ENCODE data around the gene CALR3. TPM values are rescaled to one million over a fixed set of nuclear protein-coding genes. Genes with fewer than 3 reads are reported as not detected.
"Not testable (repeated sequence)": the region's sequence is repeated elsewhere in the genome, so short reads cannot be mapped to it uniquely, and the experiment has no call there.

Gene CALR3
- total RNA-seq, 2 experiments from 2014 or later = not detected

DNA sequence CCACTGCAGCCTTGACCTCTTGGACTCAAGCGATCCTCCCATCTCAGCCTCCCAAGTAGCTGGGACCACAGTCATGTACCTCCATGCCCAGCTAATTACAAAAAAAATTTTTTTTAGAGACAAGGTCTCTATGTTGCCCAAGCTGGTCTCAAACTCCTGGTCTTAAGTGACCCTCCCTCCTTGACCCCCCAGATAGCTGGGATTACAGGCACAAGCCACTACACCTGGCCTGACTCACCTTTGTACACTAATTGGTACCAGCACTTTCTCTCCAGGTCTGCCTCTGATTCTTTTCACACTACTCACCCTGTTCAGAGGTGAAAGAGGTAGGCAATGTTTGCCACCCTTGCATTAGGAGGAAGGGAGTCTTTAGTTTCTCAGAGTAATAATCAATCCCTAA is 18.7 kb downstream of the CALR3 start:
- H3K4me3 Mint-ChIP-seq = no peak overlapping the region
- ATAC-seq = no peak
- TF ChIP-seq, protein P1, sequence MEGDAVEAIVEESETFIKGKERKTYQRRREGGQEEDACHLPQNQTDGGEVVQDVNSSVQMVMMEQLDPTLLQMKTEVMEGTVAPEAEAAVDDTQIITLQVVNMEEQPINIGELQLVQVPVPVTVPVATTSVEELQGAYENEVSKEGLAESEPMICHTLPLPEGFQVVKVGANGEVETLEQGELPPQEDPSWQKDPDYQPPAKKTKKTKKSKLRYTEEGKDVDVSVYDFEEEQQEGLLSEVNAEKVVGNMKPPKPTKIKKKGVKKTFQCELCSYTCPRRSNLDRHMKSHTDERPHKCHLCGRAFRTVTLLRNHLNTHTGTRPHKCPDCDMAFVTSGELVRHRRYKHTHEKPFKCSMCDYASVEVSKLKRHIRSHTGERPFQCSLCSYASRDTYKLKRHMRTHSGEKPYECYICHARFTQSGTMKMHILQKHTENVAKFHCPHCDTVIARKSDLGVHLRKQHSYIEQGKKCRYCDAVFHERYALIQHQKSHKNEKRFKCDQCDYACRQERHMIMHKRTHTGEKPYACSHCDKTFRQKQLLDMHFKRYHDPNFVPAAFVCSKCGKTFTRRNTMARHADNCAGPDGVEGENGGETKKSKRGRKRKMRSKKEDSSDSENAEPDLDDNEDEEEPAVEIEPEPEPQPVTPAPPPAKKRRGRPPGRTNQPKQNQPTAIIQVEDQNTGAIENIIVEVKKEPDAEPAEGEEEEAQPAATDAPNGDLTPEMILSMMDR (IDR thresholded peaks at IDR 0.05) = no peak
- peaks cover 2% of the 10 kb centered on the region for H3K27me3 Mint-ChIP-seq
- no peaks in the 10 kb centered on the region for H3K36me3 Mint-ChIP-seq (ENCODE audit: low read depth)
- POLR2A ChIA-PET = interaction anchor here (1.2 kb wide), 1 partner anchor 14 kb away, joined by 3 read pairs; no protein-coding TSS in a partner anchor
- H3K9me3 Mint-ChIP-seq = peaks cover 1% of the 10 kb centered on the region
- intact Hi-C loops (cut with micrococcal nuclease) = no loop called here
- H3K4me1 Mint-ChIP-seq (ENCODE audit: low read depth) = no peaks in the 10 kb centered on the region
- no peak overlapping the region for H3K27ac Mint-ChIP-seq
- DNase-seq = no peak
- CTCF ChIA-PET = interaction anchor here (1.0 kb wide), 1 partner anchor 95 kb away, joined by 3 read pairs; no protein-coding TSS in a partner anchor

DNA sequence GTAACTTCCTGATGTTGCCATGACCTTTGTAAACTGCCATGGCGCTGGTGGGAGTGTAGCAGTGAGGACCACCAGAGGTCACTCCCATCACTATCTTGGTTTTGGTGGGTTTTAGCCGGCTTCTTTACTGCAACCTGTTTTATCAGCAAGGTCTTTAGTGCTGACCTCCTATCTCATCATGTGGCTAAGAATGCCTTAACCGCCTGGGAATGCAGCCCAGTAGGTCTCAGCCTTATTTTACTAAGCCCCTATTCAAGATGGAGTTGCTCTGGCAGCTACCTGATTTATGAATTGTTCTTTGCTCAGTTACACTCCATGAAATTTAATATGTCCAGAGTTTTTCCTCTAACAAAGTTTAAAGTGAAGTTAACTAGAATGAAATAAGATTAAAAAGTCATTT is 19.6 kb downstream of the CALR3 start:
- H3K9me3 Mint-ChIP-seq = peaks cover 1% of the 10 kb centered on the region
- DNase-seq = no peak
- intact Hi-C loops (cut with micrococcal nuclease) = no loop called here
- no peaks in the 10 kb centered on the region for H3K36me3 Mint-ChIP-seq (ENCODE audit: low read depth)
- CTCF ChIA-PET = interaction anchor here (1.0 kb wide), 1 partner anchor 94 kb away, joined by 3 read pairs; no protein-coding TSS in a partner anchor
- TF ChIP-seq, protein P1 (IDR thresholded peaks at IDR 0.05) = no peak
- ATAC-seq = no peak
- POLR2A ChIA-PET = interaction anchor here (1.2 kb wide), 1 partner anchor 13 kb away, joined by 3 read pairs; no protein-coding TSS in a partner anchor
- peaks cover 2% of the 10 kb centered on the region for H3K27me3 Mint-ChIP-seq
- no peaks in the 10 kb centered on the region for H3K4me1 Mint-ChIP-seq (ENCODE audit: low read depth)
- H3K27ac Mint-ChIP-seq = no peak overlapping the region
- no peak overlapping the region for H3K4me3 Mint-ChIP-seq

DNA sequence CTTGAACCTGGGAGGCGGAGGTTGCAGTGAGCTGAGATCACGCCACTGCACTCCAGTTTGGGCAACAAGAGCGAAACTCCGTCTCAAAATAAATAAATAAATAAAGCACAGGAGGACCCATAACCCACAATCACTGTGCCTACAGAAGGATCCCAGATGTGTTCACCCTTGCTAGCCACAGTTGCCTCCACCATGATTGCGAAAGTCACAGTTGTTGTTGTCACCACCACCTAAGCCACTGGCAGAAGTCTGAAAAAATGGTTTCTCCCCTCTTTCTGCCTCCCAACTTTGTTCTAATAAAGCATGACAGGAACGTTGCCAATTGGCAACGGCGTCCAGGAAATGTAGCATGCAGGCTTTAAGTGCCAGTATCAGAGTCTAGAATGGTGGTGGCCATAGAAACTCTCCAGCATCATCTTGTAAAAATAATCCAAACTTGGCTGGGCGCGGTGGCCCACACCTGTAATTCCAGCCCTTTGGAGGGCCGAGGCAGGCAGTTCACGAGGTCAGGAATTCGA is 22.0 kb downstream of the CALR3 start:
- Mint-ChIP-seq H3K4me1 (ENCODE audit: low read depth) (peaks cover 14% of the 10 kb centered on the region), H3K27me3 (peaks cover 2% of the 10 kb centered on the region), H3K27ac (no peak overlapping the region)

DNA sequence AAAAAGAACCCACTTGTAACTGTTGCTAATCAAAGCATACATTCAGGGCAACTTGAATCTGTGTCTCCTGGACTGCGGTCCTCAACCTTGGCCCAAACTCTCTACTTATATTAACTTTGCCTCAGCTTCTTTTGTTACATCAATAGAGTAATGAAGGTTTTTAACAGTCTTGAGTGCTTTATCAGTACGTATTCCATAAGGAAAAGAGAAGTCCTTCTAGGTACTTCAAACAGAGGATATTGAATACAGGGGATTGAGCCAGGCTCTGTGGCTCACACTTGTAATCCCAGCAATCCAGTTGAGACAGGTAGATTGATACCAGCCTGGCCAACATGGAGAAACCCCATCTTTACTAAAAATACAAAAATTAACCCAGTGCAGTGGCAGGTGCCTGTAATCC is 23.0 kb downstream of the CALR3 start:
- H3K4me3 Mint-ChIP-seq = peak overlapping the region; percentile 83
- H3K36me3 Mint-ChIP-seq (ENCODE audit: low read depth) = no peaks in the 10 kb centered on the region
- H3K27ac Mint-ChIP-seq = no peak overlapping the region
- TF ChIP-seq, protein P1 (IDR thresholded peaks at IDR 0.05) = no peak
- POLR2A ChIA-PET = interaction anchor here (0.6 kb wide), 1 partner anchor 13 kb away, joined by 3 read pairs; no protein-coding TSS in a partner anchor
- intact Hi-C loops (cut with micrococcal nuclease) = no loop called here
- peaks cover 21% of the 10 kb centered on the region for H3K4me1 Mint-ChIP-seq (ENCODE audit: low read depth)
- peaks cover 2% of the 10 kb centered on the region for H3K27me3 Mint-ChIP-seq
- ATAC-seq (no peak), DNase-seq (no peak)
- peaks cover 1% of the 10 kb centered on the region for H3K9me3 Mint-ChIP-seq
- CTCF ChIA-PET = no interaction called here

More for the DNA sequence above, 22.0 kb downstream of the CALR3 start:
- ChIA-PET POLR2A (no interaction called here), CTCF (no interaction called here)
- ATAC-seq (no peak), DNase-seq (no peak)
- H3K4me3 Mint-ChIP-seq = no peak overlapping the region
- no peaks in the 10 kb centered on the region for H3K36me3 Mint-ChIP-seq (ENCODE audit: low read depth)
- TF ChIP-seq, protein P1 (IDR thresholded peaks at IDR 0.05) = no peak
- H3K9me3 Mint-ChIP-seq = peaks cover 1% of the 10 kb centered on the region
- intact Hi-C loops (cut with micrococcal nuclease) = no loop called here

DNA sequence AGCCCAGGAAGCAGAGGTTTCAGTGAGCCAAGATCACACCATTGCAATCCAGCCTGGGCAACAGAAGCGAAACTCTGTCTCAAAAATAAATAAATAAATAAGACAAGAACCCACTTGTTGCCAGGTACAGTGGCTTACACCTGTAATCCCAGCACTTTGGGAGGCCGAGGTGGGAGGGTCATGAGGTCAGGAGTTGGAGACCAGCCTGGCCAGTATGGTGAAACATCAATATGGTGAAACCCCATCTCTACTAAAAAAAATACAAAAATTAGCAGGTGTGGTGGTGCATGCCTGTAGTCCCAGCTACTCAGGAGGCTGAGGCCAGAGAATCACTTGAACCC is 23.4 kb downstream of the CALR3 start:
- H3K9me3 Mint-ChIP-seq; intact Hi-C loops (cut with micrococcal nuclease); H3K36me3 Mint-ChIP-seq (ENCODE audit: low read depth); DNase-seq; ATAC-seq; H3K27ac Mint-ChIP-seq; CTCF ChIA-PET; H3K27me3 Mint-ChIP-seq: not testable (repeated sequence)
- peak overlapping the region; percentile 83 for H3K4me3 Mint-ChIP-seq
- H3K4me1 Mint-ChIP-seq (ENCODE audit: low read depth) = peaks cover 26% of the 10 kb centered on the region
- POLR2A ChIA-PET = interaction anchor here (0.6 kb wide), 1 partner anchor 13 kb away, joined by 3 read pairs; no protein-coding TSS in a partner anchor

Data from activated CD8-positive, alpha-beta T cell treated with anti-CD3 and anti-CD28 coated beads for 36 hours (primary cell).